Type B pancreatic cell (in vitro differentiated cells): ENCODE data around the gene TEX55. TPM values are rescaled to one million over a fixed set of nuclear protein-coding genes. Genes with fewer than 3 reads are reported as not detected.
"Not testable (repeated sequence)": the region's sequence is repeated elsewhere in the genome, so short reads cannot be mapped to it uniquely, and the experiment has no call there.

Source experiments
- DNase-seq: peaks from one replicate; pipeline ENCODE4 v3.0.0; 2021; ENCODE audit warnings: mixed read lengths; ENCODE audit not compliant: unreplicated experiment; ENCODE audit errors: extremely low spot score
- H3K27ac Mint-ChIP-seq: 2 replicates; pipeline ENCODE4 v1.8.0; 2021; ENCODE audit warnings: mild to moderate bottlenecking, mixed read lengths
- H3K27me3 Mint-ChIP-seq: 2 replicates; pipeline ENCODE4 v1.8.0; 2021; ENCODE audit warnings: mixed read lengths
- H3K36me3 Mint-ChIP-seq: 2 replicates; pipeline ENCODE4 v1.8.0; 2021; ENCODE audit warnings: mixed read lengths
- H3K4me1 Mint-ChIP-seq: one replicate; pipeline ENCODE4 v1.8.0; 2021; ENCODE audit warnings: mixed read lengths; ENCODE audit not compliant: unreplicated experiment
- H3K4me3 Mint-ChIP-seq: 2 replicates; pipeline ENCODE4 v1.8.0; 2021; ENCODE audit warnings: mild to moderate bottlenecking, mixed read lengths
- H3K9me3 Mint-ChIP-seq: 2 replicates; pipeline ENCODE4 v1.8.0; 2021; ENCODE audit warnings: mixed read lengths
- total RNA-seq: library from RNA; stranded (reverse); gene quantifications from 2 replicates; pipeline ENCODE4 v1.2.1, GENCODE V29; 2021; ENCODE audit warnings: low replicate concordance
- TF ChIP-seq, protein P1 (sequence below): fragments of 200-600 bp; sonication (generic); conservative IDR thresholded peaks from 2 replicates; pipeline ENCODE4 v1.5.0; 2021; ENCODE audit warnings: antibody characterized with exemption, mild to moderate bottlenecking

TEX55 gene
- total RNA-seq, 1 donor from 2014 or later: not detected

- Mint-ChIP-seq H3K36me3 (peaks cover 5% of the 10 kb centered on the region), H3K27ac (no peak overlapping the region), H3K9me3 (peaks cover 2% of the 10 kb centered on the region), H3K27me3 (no peaks in the 10 kb centered on the region), H3K4me3 (no peak overlapping the region), H3K4me1 (peaks cover 7% of the 10 kb centered on the region)
- no peak for DNase-seq
- TF ChIP-seq, protein P1, sequence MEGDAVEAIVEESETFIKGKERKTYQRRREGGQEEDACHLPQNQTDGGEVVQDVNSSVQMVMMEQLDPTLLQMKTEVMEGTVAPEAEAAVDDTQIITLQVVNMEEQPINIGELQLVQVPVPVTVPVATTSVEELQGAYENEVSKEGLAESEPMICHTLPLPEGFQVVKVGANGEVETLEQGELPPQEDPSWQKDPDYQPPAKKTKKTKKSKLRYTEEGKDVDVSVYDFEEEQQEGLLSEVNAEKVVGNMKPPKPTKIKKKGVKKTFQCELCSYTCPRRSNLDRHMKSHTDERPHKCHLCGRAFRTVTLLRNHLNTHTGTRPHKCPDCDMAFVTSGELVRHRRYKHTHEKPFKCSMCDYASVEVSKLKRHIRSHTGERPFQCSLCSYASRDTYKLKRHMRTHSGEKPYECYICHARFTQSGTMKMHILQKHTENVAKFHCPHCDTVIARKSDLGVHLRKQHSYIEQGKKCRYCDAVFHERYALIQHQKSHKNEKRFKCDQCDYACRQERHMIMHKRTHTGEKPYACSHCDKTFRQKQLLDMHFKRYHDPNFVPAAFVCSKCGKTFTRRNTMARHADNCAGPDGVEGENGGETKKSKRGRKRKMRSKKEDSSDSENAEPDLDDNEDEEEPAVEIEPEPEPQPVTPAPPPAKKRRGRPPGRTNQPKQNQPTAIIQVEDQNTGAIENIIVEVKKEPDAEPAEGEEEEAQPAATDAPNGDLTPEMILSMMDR: no peak
Observed at GRCh38 chr3:119149484-119149883, 3.5 kb downstream of the TEX55 start.

DNA sequence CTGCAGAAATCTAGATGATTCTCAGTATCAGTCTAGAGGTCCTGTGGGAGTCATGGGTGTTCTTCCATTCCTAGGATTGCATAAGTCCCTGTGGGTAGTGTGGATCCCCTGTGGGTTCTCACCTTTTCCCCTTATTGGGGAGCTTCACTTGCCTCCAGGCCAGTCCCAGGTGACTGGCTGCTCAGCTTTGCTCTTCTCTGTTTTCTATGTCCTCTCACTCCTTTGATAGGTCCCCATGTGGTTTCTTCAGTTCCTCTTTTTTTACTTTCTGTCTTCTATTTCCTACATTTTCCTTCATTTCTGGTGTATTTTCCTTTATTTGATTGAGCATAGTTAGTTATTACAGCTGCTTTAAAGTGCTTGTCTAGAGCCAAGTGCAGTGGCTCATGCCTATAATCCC is 10.9 kb downstream of the TEX55 start:
- no peaks in the 10 kb centered on the region for H3K27me3 Mint-ChIP-seq
- H3K4me3 Mint-ChIP-seq: no peak overlapping the region
- H3K27ac Mint-ChIP-seq: no peak overlapping the region
- no peaks in the 10 kb centered on the region for H3K4me1 Mint-ChIP-seq
- peaks cover 5% of the 10 kb centered on the region for H3K36me3 Mint-ChIP-seq
- TF ChIP-seq, protein P1: no peak
- H3K9me3 Mint-ChIP-seq: peaks cover 5% of the 10 kb centered on the region
- no peak for DNase-seq

DNA sequence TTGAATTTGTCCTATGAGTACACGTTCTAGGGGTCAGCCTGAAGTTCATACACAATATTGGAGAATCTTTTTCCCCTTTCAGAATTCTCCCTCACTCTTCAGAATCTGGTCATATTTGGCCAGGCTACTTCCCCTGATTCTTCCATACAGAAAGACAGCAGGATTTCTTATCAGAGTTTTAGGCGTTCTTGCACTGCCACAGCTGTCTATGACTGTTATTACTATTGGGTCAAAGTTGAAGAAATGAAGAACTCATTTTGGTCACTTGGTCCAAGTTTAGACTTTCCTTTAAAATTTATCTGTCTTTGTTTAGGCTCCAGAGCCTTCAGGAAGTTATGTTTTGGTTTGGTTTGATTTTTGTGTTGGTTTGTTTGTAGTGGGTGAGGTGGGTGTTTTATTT is 12.0 kb downstream of the TEX55 start:
- H3K4me3 Mint-ChIP-seq: no peak overlapping the region
- TF ChIP-seq, protein P1: no peak
- H3K9me3 Mint-ChIP-seq: peaks cover 10% of the 10 kb centered on the region
- no peaks in the 10 kb centered on the region for H3K27me3 Mint-ChIP-seq
- H3K36me3 Mint-ChIP-seq: peaks cover 2% of the 10 kb centered on the region
- no peak for DNase-seq
- H3K27ac Mint-ChIP-seq: peak overlapping the region; percentile 4
- H3K4me1 Mint-ChIP-seq: no peaks in the 10 kb centered on the region

- TF ChIP-seq, protein P1: no peak
Observed at GRCh38 chr3:119160361-119160760, 14.4 kb downstream of the TEX55 start.

DNA sequence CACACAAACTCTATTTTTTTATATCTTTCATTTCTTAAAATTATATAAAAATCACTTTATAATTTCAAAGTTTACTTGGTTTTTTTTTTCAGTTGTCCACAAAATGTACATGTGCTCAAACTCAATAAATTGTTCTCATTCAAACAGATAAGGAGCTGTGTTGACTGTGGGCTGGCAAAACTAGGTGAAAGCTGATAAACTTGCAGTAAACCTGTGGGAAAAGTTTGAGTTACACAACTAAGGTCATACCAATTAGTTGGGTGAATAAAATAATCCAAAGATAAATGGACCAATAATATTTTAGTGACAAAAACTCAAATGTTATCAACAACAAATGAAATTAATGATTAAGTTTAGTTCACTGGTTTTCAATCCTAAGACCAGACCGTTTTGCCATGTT is 14.8 kb downstream of the TEX55 start:
- Mint-ChIP-seq H3K4me1 (no peaks in the 10 kb centered on the region), H3K9me3 (peaks cover 16% of the 10 kb centered on the region), H3K36me3 (peaks cover 4% of the 10 kb centered on the region), H3K4me3 (peak overlapping the region; percentile 71), H3K27ac (peak overlapping the region; percentile 95), H3K27me3 (no peaks in the 10 kb centered on the region)
- TF ChIP-seq, protein P1: no peak
- no peak for DNase-seq

More at GRCh38 chr3:119160361-119160760, 14.4 kb downstream of the TEX55 start:
- no peaks in the 10 kb centered on the region for H3K27me3 Mint-ChIP-seq
- H3K9me3 Mint-ChIP-seq: peaks cover 16% of the 10 kb centered on the region
- no peaks in the 10 kb centered on the region for H3K4me1 Mint-ChIP-seq
- peak overlapping the region; percentile 91 for H3K27ac Mint-ChIP-seq
- peaks cover 4% of the 10 kb centered on the region for H3K36me3 Mint-ChIP-seq
- H3K4me3 Mint-ChIP-seq: peak overlapping the region; percentile 65
- DNase-seq: no peak

- Mint-ChIP-seq H3K27ac (peak overlapping the region; percentile 95), H3K4me3 (peak overlapping the region; percentile 71), H3K36me3 (peaks cover 4% of the 10 kb centered on the region), H3K27me3 (no peaks in the 10 kb centered on the region), H3K9me3 (peaks cover 16% of the 10 kb centered on the region), H3K4me1 (no peaks in the 10 kb centered on the region)
- DNase-seq: no peak
- TF ChIP-seq, protein P1: no peak
Observed at GRCh38 chr3:119161240-119161639, 15.3 kb downstream of the TEX55 start.

GRCh38 chr3:119164745-119165144 is 18.8 kb downstream of the TEX55 start:
- not testable (repeated sequence) for H3K4me3 Mint-ChIP-seq, H3K27ac Mint-ChIP-seq, DNase-seq, H3K27me3 Mint-ChIP-seq, H3K4me1 Mint-ChIP-seq, H3K36me3 Mint-ChIP-seq
- H3K9me3 Mint-ChIP-seq: peaks cover 16% of the 10 kb centered on the region
